ENCODE results near the gene RAB35.

The RAB35 gene

DNA sequence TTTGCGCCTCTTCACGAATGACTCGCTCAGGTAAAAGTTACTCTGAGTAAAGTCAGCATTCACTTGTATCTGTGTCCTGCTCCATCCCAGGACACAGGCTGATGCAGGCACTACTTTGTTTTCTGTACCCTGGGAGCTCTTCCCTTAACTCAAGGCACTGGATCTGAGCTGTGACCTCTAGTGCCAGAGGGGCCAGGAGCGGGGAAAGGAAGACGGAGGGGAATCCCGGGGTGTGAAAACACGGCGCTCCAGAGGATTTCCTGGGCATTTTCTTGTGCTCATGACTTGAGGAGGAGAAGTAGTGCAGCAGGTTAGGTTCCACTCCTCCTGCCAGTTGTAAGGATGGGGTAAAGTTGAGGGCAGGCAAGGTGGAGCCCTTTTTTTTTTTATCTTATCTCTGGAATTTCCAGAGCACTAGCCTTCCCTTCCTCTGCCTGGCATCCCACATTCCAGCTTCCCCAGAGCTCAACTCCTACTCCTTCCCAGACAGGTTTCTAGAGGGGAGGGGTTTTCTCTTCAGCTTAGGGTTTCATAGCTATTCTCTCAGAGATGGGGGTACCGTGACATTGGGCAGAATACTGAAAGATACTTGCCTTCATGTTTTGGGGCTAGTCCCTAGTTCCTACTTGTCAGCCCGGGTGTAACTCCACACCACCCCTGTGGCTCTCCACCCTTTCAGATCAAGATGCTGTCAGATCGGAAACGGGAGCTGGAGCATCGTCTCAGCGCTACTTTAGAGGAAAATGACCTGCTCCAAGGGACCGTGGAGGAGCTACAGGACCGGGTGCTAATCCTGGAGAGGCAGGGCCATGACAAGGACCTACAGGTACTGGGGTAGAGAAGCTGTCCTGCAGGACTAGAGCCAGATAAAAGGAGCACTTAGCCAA is 52.3 kb downstream of the RAB35 start:
- TF ChIP-seq EGR1 (IDR thresholded peaks at IDR 0.05) = no peak
- no peak for TF ChIP-seq ZBTB7A (IDR thresholded peaks at IDR 0.05; ENCODE audit: low read depth)
- TF ChIP-seq REST (IDR thresholded peaks at IDR 0.05; ENCODE audit: low read depth) = no peak
- no peak for TF ChIP-seq TCF12 (IDR thresholded peaks at IDR 0.05; ENCODE audit: low read depth)
- no peak for TF ChIP-seq YY1 (IDR thresholded peaks at IDR 0.05; ENCODE audit: low read depth)
- no peak for TF ChIP-seq FOXM1 (IDR thresholded peaks at IDR 0.05; ENCODE audit: borderline replicate concordance, low read depth)
- no peak for TF ChIP-seq EP300 (IDR thresholded peaks at IDR 0.05; ENCODE audit: borderline replicate concordance)
- TF ChIP-seq TEAD4 (IDR thresholded peaks at IDR 0.05) = no peak
- no peak for TF ChIP-seq CEBPB (IDR thresholded peaks at IDR 0.05)

GRCh38 chr12:120062976-120063579 is 53.5 kb downstream of the RAB35 start:
- TF ChIP-seq TAF1 (IDR thresholded peaks at IDR 0.05; ENCODE audit: low read depth) (no peak), FOXM1 (IDR thresholded peaks at IDR 0.05; ENCODE audit: borderline replicate concordance, low read depth) (no peak), REST (IDR thresholded peaks at IDR 0.05; ENCODE audit: low read depth) (no peak), TCF12 (IDR thresholded peaks at IDR 0.05; ENCODE audit: low read depth) (no peak), NFIC (IDR thresholded peaks at IDR 0.05) (no peak), USF1 (IDR thresholded peaks at IDR 0.05) (no peak), TEAD4 (IDR thresholded peaks at IDR 0.05) (no peak), CREB1 (IDR thresholded peaks at IDR 0.05; ENCODE audit: low read depth) (no peak), RAD21 (IDR thresholded peaks at IDR 0.05; ENCODE audit: low read depth) (no peak), ZBTB7A (IDR thresholded peaks at IDR 0.05; ENCODE audit: low read depth) (no peak), EGR1 (IDR thresholded peaks at IDR 0.05) (no peak), YY1 (IDR thresholded peaks at IDR 0.05; ENCODE audit: low read depth) (no peak)
- TF ChIP-seq, protein P1, sequence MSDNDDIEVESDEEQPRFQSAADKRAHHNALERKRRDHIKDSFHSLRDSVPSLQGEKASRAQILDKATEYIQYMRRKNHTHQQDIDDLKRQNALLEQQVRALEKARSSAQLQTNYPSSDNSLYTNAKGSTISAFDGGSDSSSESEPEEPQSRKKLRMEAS (IDR thresholded peaks at IDR 0.05) = no peak

GRCh38 chr12:120061575-120062214 is 54.9 kb downstream of the RAB35 start:
- TF ChIP-seq, protein P1 (IDR thresholded peaks at IDR 0.05) = no peak
- TF ChIP-seq TCF12 (IDR thresholded peaks at IDR 0.05; ENCODE audit: low read depth) (no peak), TEAD4 (IDR thresholded peaks at IDR 0.05) (no peak), FOXM1 (IDR thresholded peaks at IDR 0.05; ENCODE audit: borderline replicate concordance, low read depth) (no peak), NFIC (IDR thresholded peaks at IDR 0.05) (no peak), TAF1 (IDR thresholded peaks at IDR 0.05; ENCODE audit: low read depth) (no peak), RAD21 (IDR thresholded peaks at IDR 0.05; ENCODE audit: low read depth) (no peak), REST (IDR thresholded peaks at IDR 0.05; ENCODE audit: low read depth) (no peak), EP300 (IDR thresholded peaks at IDR 0.05; ENCODE audit: borderline replicate concordance) (no peak), ZBTB7A (IDR thresholded peaks at IDR 0.05; ENCODE audit: low read depth) (no peak), CREB1 (IDR thresholded peaks at IDR 0.05; ENCODE audit: low read depth) (no peak), YY1 (IDR thresholded peaks at IDR 0.05; ENCODE audit: low read depth) (no peak)

GRCh38 chr12:120060717-120061116 is 55.8 kb downstream of the RAB35 start:
- no peak for TF ChIP-seq TCF12 (IDR thresholded peaks at IDR 0.05; ENCODE audit: low read depth)
- no peak for TF ChIP-seq USF1 (IDR thresholded peaks at IDR 0.05)
- TF ChIP-seq EGR1 (IDR thresholded peaks at IDR 0.05) = no peak
- no peak for TF ChIP-seq TAF1 (IDR thresholded peaks at IDR 0.05; ENCODE audit: low read depth)
- no peak for TF ChIP-seq TEAD4 (IDR thresholded peaks at IDR 0.05)
- TF ChIP-seq, protein P1 (IDR thresholded peaks at IDR 0.05) = no peak
- TF ChIP-seq ZBTB7A (IDR thresholded peaks at IDR 0.05; ENCODE audit: low read depth) = no peak
- no peak for TF ChIP-seq NFIC (IDR thresholded peaks at IDR 0.05)
- TF ChIP-seq RAD21 (IDR thresholded peaks at IDR 0.05; ENCODE audit: low read depth) = no peak
- no peak for TF ChIP-seq CREB1 (IDR thresholded peaks at IDR 0.05; ENCODE audit: low read depth)
- TF ChIP-seq YY1 (IDR thresholded peaks at IDR 0.05; ENCODE audit: low read depth) = no peak
- no peak for TF ChIP-seq EP300 (IDR thresholded peaks at IDR 0.05; ENCODE audit: borderline replicate concordance)
- TF ChIP-seq CEBPB (IDR thresholded peaks at IDR 0.05) = no peak
- no peak for TF ChIP-seq REST (IDR thresholded peaks at IDR 0.05; ENCODE audit: low read depth)
- no peak for TF ChIP-seq FOXM1 (IDR thresholded peaks at IDR 0.05; ENCODE audit: borderline replicate concordance, low read depth)

All from Ishikawa (cell line).